GM19455 (cell line): ENCODE measurements around the gene RALY.

ENCODE experiments used
- ATAC-seq: cut with Tn5 transposase; IDR thresholded peaks from one replicate; pipeline ENCODE4 v1.9.1; 2021; ENCODE audit not compliant: unreplicated experiment

Gene RALY

GRCh38 chr20:33993576-33994221 is at the start of gene RALY:
Gene RALY (plus strand): TSS chr20:33993911. CDS start chr20:34072075, 78,164 bp downstream.
- peak; percentile 63 for ATAC-seq

GRCh38 chr20:33944914-33945313 is 48.8 kb upstream of the RALY start:
- ATAC-seq = no peak

- no peak for ATAC-seq
Observed at GRCh38 chr20:33945391-33946081, 48.2 kb upstream of the RALY start.

- ATAC-seq = no peak
Observed at GRCh38 chr20:33947709-33948295, 45.9 kb upstream of the RALY start.

GRCh38 chr20:33948480-33948879 is 45.2 kb upstream of the RALY start:
- no peak for ATAC-seq

DNA sequence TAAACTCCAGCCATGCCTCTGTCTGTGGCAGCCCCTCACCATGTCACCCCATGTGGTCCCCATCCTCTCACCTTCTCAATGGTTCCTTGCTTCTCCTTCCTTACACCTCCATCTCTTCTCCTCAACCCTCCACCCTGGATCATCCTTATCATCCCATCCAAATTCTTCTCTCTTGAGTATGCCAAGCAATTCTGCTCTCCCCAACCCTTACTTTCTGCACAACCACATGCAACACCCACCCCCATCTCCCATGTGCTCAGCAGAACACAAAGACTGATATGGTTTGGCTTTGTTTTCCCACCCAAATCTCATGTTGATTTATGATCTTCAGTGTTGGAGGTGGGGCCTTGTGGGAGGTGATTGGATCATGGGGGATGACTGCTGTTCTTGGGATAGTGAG is 42.5 kb upstream of the RALY start:
- no peak for ATAC-seq

GRCh38 chr20:33954504-33954903 is 39.2 kb upstream of the RALY start:
- ATAC-seq = no peak

DNA sequence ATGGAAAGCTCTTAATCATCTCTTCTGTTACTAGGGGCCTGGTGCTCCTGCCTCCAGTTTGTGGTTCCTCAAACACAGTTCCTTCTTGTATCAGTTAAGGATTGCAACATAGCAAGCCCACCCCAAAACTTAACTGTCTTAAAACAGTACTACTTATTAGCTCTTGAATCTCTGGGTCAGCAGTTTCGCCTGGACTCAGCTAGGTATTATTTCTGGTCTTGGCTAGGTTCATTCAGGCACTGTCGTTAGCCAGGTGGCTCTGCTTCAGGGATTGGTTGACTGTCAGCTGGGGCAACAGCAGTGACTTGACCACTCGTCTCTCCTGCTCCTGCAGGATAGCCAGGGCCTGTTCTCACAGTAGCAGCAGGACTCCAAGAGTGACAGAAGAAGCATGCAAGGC is 30.0 kb upstream of the RALY start:
- ATAC-seq = no peak

DNA sequence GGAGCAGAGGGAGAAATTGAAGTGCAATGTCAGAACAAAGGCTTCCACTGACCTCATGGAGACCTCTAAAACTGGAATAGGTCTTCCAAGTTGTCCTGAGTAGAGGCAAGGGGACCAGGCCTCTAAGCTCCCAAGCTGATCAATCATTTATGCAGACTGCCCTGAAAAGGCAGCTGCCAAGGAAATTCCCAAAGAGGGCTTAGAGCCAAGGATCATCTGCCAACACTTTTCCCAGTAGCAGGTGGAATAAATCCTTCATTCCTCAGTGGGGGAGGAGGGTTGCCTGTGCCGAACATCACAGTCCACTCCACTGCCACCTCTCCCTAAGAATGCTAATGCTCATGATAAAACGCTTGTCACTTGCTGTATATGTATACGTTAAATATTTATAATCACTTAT is 29.3 kb upstream of the RALY start:
- ATAC-seq = no peak

GRCh38 chr20:33967126-33967525 is 26.6 kb upstream of the RALY start:
- no peak for ATAC-seq

DNA sequence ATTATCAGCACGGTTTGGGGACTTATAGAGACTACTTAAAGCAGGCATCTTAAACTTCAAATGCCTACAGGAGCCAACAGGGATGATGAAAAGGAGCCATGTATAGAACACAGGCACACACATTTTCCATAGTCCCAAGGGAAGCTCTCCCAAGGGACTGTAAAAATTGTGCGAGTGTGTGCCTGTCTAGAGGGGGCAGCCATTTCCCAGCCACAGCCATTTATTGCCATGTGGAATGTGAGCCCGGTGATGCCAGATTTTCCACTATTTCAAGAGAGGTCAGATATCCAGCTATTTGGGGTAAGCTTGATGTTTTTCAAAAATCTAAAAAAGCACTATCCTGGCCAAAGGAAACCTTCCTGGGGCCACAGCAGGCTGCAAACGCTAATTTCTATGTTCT is 24.1 kb upstream of the RALY start:
- ATAC-seq = no peak

GRCh38 chr20:33970229-33970628 is 23.5 kb upstream of the RALY start:
- no peak for ATAC-seq

DNA sequence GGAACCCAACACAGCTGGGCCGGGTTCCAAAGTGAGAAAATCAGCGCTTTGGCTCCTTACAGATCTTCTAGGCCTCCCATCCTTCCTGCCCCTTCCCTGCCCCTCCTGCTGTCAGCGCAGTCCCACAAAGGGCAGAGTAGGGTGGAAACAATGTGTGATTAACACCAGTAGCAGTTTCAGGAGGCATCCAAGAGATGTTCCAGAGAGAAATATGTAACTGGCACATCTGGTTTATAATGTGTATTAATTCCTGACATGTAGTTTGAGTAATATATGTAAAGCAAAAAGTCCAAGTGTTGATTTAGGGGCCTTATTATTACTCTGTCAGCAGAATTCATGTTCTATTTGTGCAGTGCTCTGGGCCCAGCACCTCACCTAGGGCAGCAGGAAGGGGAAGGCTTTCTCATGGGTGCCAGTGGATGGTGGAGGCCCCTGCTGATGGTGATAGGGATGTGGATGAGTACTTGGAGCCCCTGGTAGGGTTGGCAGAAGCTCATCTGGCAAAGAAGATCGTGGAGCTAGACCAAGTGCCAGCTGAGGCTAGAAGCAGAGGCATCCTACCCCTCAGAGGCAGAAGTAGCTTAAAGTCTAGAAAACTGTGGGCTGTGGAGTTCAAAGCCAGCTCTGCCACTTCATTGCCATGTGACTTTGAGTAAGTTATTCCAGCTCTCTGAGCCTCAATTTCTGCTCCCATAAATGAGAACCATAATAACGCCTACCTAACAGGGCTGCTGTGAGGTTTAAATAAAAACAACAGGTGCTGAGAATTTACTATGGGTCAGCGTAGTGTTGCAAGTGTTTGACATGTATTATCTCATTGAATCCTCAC is 22.4 kb upstream of the RALY start:
- ATAC-seq = no peak

GRCh38 chr20:33976959-33977358 is 16.8 kb upstream of the RALY start:
- ATAC-seq = no peak

DNA sequence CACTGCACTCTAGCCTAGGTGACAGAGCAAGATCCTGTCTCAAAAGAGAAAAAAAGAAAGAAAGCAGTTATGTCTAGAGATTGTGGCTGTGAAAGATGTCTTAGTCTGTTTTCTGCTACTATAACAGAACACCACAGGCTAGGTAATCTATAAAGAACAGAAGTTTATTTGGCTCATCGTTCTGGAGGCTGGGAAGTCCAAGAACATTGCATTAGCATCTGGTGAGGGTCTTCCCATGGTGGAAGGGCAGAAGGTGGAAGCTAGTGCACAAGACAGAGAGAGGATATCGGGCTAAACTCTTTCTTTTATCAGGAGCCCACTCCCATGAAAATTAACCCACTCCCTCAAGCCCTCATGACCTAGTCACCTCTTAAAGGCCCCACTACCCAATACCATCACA is 16.2 kb upstream of the RALY start:
- no peak for ATAC-seq

DNA sequence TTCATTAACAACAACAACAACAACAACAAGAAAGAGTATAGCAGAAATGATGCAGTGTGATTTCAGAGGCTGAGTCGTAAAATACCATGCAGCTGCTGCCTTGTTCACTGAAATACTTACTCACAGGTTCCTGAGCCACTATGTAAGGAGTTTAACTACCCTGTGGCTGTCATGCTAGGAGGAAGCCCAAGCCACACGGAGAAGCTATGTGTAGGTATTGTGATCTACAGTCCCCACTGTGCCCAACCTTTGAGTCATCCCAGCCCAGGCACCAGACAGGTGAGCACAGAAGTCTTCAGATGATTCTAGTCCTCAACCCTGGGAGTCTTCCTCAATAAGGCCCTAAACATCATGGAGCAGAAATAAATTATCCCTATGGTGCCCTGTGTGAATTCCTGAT is 14.6 kb upstream of the RALY start:
- ATAC-seq = no peak

DNA sequence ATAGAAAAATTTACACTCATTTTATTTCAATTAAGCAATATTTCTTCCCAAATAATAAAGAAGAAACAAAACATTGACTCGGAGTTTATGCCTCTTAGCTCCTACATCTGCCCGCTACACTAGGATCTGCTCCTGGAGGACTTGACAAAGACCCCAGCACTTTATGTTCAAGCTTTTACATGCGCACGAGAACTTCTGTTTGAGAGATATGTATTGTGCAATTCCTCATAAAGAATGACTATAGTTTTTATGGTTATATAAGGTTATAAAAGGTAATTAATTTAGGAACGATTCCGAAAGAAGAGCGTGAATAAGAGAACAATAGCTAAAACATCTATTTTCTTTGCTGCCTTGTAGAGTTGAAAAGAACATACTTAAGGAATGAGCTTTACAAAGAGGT is 12.4 kb upstream of the RALY start:
- ATAC-seq = no peak

- no peak for ATAC-seq
Observed at GRCh38 chr20:33981964-33982363, 11.7 kb upstream of the RALY start.

DNA sequence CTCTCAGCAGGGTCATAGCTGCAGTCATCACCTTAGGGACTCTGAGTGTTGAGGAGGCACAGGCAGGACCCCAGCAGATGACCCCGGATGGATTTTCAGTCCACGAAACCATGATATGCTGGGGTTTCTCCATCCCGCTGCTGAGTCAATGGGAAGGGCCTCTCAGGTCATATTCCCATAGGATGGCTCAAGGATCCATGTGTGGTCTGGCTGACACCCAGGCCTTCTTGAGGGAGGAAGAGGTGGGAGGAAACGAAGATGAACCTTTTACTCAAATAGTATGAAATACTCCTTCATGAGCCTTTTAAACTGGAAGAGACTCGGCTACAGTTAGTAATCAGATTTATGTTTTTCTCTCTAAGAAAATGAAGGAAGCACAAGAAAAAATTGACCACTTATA is 10.3 kb upstream of the RALY start:
- ATAC-seq = no peak

DNA sequence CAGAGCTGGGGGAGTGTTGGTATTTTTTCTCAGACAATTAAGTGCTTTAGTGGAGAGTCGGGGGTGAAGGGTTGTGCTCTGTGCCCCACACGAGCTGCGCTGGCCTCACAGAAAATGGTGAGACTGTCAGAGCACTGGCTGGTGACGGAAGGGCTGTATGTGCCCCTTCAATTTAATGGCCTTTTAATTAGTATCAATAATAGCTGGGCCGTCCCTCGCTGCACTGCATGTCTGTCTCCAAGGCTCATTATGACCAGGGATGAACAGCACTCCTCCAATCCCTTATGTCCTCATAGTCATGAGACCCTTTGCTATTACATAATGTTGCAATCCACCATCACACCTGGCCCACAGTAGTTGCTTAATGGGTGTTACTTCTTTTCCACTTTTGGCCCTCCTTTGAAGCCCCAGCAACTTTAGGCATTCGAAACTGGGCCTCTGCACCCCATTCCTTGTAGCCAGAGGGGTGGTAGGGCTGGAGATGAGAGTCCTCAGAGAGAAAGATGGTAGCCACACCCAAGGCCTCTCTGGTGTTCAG is 9.5 kb upstream of the RALY start:
- no peak for ATAC-seq

- no peak for ATAC-seq
Observed at GRCh38 chr20:33985280-33985679, 8.4 kb upstream of the RALY start.
